Measurements from ENCODE around the gene SDCBP2. TPM values are rescaled to one million over a fixed set of nuclear protein-coding genes. Genes with fewer than 3 reads are reported as not detected.

The SDCBP2 gene
- total RNA-seq, 2 donors from 2014 or later = 1.5 to 5.1 TPM

DNA sequence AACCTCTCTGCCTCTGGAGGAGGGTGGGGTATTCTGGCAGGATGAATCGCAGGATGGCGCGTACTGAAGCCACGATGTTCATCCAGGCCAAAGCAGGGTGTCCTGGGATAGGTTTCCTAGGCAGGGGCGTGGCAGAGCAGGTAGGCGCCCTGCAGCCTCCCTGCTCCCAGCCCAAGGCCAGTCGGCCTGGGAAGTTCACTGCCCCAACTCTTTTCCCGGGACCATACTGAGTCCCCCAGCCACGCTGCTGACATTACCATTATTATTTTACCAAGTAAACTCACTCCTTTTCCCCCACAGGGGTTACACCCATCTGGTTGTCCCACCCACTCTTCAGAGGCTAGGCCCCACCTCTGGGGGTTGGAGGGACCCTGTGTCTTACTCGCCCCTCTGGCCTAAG, 21.8 kb downstream of the SDCBP2 start:
- no peaks in the 10 kb centered on the region for H3K9me3 ChIP-seq (ENCODE audit: control insufficient read depth, low read length)
- H3K4me3 ChIP-seq (ENCODE audit: low read length) = no peak overlapping the region
- no peak overlapping the region for H3K4me3 Mint-ChIP-seq
- H3K27ac ChIP-seq (ENCODE audit: low read depth, low read length) = no peak overlapping the region
- H3K36me3 Mint-ChIP-seq (ENCODE audit: low read depth) = no peaks in the 10 kb centered on the region
- WGBS, 2 experiments (ENCODE audit: insufficient coverage in 1 of 2, insufficient read length in 1 of 2) = 97 to 100% methylated on average over 1 to 10 of the region's 10 CpGs
- no peak overlapping the region for H3K9ac ChIP-seq (ENCODE audit: extremely low read depth, low read length, poor library complexity, severe bottlenecking)
- no peaks in the 10 kb centered on the region for H3K9me3 Mint-ChIP-seq
- H3K27me3 ChIP-seq (ENCODE audit: control insufficient read depth, insufficient read depth, low read length, poor library complexity, severe bottlenecking) = no peaks in the 10 kb centered on the region
- H3K4me1 ChIP-seq (ENCODE audit: control insufficient read depth, insufficient read depth, low read length) = no peaks in the 10 kb centered on the region
- peaks cover 4% of the 10 kb centered on the region for H3K4me1 Mint-ChIP-seq
- H3K36me3 ChIP-seq (ENCODE audit: control insufficient read depth, insufficient read depth, low read length) = no peaks in the 10 kb centered on the region
- DNase-seq = no peak
- TF ChIP-seq, protein P1, sequence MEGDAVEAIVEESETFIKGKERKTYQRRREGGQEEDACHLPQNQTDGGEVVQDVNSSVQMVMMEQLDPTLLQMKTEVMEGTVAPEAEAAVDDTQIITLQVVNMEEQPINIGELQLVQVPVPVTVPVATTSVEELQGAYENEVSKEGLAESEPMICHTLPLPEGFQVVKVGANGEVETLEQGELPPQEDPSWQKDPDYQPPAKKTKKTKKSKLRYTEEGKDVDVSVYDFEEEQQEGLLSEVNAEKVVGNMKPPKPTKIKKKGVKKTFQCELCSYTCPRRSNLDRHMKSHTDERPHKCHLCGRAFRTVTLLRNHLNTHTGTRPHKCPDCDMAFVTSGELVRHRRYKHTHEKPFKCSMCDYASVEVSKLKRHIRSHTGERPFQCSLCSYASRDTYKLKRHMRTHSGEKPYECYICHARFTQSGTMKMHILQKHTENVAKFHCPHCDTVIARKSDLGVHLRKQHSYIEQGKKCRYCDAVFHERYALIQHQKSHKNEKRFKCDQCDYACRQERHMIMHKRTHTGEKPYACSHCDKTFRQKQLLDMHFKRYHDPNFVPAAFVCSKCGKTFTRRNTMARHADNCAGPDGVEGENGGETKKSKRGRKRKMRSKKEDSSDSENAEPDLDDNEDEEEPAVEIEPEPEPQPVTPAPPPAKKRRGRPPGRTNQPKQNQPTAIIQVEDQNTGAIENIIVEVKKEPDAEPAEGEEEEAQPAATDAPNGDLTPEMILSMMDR (conservative IDR thresholded peaks at IDR 0.05) = no peak
- peaks cover 7% of the 10 kb centered on the region for H3K27me3 Mint-ChIP-seq (ENCODE audit: insufficient read depth)
- H3K27ac Mint-ChIP-seq = no peak overlapping the region

GRCh38 chr20:1306316-1307135, 22.4 kb downstream of the SDCBP2 start:
- no peaks in the 10 kb centered on the region for H3K36me3 Mint-ChIP-seq (ENCODE audit: low read depth)
- Histone ChIP-seq H3K4me3 (ENCODE audit: low read length) (no peak overlapping the region), H3K4me1 (ENCODE audit: control insufficient read depth, insufficient read depth, low read length) (no peaks in the 10 kb centered on the region), H3K27me3 (ENCODE audit: control insufficient read depth, insufficient read depth, low read length, poor library complexity, severe bottlenecking) (no peaks in the 10 kb centered on the region), H3K9ac (ENCODE audit: extremely low read depth, low read length, poor library complexity, severe bottlenecking) (no peak overlapping the region), H3K27ac (ENCODE audit: low read depth, low read length) (no peak overlapping the region), H3K9me3 (ENCODE audit: control insufficient read depth, low read length) (no peaks in the 10 kb centered on the region), H3K36me3 (ENCODE audit: control insufficient read depth, insufficient read depth, low read length) (no peaks in the 10 kb centered on the region)
- no peak overlapping the region for H3K4me3 Mint-ChIP-seq
- peaks cover 4% of the 10 kb centered on the region for H3K27me3 Mint-ChIP-seq (ENCODE audit: insufficient read depth)
- DNase-seq = no peak
- no peaks in the 10 kb centered on the region for H3K9me3 Mint-ChIP-seq
- peaks cover 4% of the 10 kb centered on the region for H3K4me1 Mint-ChIP-seq
- no peak overlapping the region for H3K27ac Mint-ChIP-seq
- whole genome bisulfite sequencing, 2 experiments (ENCODE audit: insufficient coverage in 1 of 2, insufficient read length in 1 of 2) = 94 to 97% methylated on average over 9 to 14 of the region's 14 CpGs
- TF ChIP-seq, protein P1 (conservative IDR thresholded peaks at IDR 0.05) = no peak

DNA sequence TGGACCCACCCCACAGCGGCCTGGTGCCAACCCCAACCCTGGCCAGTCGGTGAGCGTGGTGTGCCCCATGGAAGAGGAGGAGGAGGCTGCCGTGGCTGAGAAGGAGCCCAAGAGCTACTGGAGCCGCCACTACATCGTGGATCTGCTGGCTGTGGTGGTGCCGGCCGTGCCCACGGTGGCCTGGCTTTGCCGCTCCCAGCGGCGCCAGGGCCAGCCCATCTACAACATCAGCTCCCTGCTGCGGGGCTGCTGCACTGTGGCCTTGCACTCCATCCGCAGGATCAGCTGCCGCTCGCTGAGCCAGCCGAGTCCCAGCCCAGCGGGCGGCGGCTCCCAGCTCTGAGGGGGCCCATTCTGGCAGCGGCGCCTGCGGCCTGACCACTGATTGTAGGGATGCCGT, 23.2 kb downstream of the SDCBP2 start:
- H3K4me1 ChIP-seq (ENCODE audit: control insufficient read depth, insufficient read depth, low read length) = peaks cover 3% of the 10 kb centered on the region
- no peaks in the 10 kb centered on the region for H3K9me3 ChIP-seq (ENCODE audit: control insufficient read depth, low read length)
- no peaks in the 10 kb centered on the region for H3K36me3 Mint-ChIP-seq (ENCODE audit: low read depth)
- H3K36me3 ChIP-seq (ENCODE audit: control insufficient read depth, insufficient read depth, low read length) = no peaks in the 10 kb centered on the region
- H3K9me3 Mint-ChIP-seq = no peaks in the 10 kb centered on the region
- no peak for DNase-seq
- WGBS, 2 experiments (ENCODE audit: insufficient coverage in 1 of 2, insufficient read length in 1 of 2) = 94 to 100% methylated on average over 3 to 23 of the region's 24 CpGs
- no peaks in the 10 kb centered on the region for H3K27me3 ChIP-seq (ENCODE audit: control insufficient read depth, insufficient read depth, low read length, poor library complexity, severe bottlenecking)
- H3K4me1 Mint-ChIP-seq = peaks cover 11% of the 10 kb centered on the region
- no peak overlapping the region for H3K9ac ChIP-seq (ENCODE audit: extremely low read depth, low read length, poor library complexity, severe bottlenecking)
- H3K27ac Mint-ChIP-seq = no peak overlapping the region
- H3K27ac ChIP-seq (ENCODE audit: low read depth, low read length) = no peak overlapping the region
- no peak overlapping the region for H3K4me3 Mint-ChIP-seq
- no peak overlapping the region for H3K4me3 ChIP-seq (ENCODE audit: low read length)
- peaks cover 3% of the 10 kb centered on the region for H3K27me3 Mint-ChIP-seq (ENCODE audit: insufficient read depth)
- TF ChIP-seq, protein P1 (conservative IDR thresholded peaks at IDR 0.05) = no peak
